A549 (cell line): ENCODE measurements around the gene ADAMTS4. TPM values are rescaled to one million over a fixed set of nuclear protein-coding genes. Genes with fewer than 3 reads are reported as not detected.

Experiments used
- ATAC-seq, 2 experiments: fragments of 200-7000 bp in 1 of 2; fragments of >200 bp in 1 of 2; cut with Nextera tagmentation in 1 of 2; cut with Tn5 transposase in 1 of 2; 3 replicates each; pipeline versions ENCODE4 v1.8.0 to v1.9.1; 2018 to 2020; ENCODE audit warnings: mild to moderate bottlenecking in 1 of 2, moderate library complexity in 1 of 2
- CTCF ChIA-PET: fragments of 300-600 bp; sonication (Branson Sonifier 250); formaldehyde crosslinking; extraction: SDS; loops from one replicate; lab custom pipeline; 2021; ENCODE audit warnings: antibody characterized with exemption, inconsistent platforms; lab: Yijun Ruan, JAX
- POLR2A ChIA-PET: fragments of 350-600 bp; formaldehyde crosslinking; extraction: SDS; loops from one replicate; lab custom pipeline; 2021; ENCODE audit warnings: antibody characterized with exemption, inconsistent platforms; lab: Yijun Ruan, JAX
- DNase-seq, 2 experiments: peaks; one replicate each; pipeline versions ENCODE4 v3.0.0 to v3.0.0-alpha.2; 2011 to 2016; ENCODE audit warnings: low read depth in 1 of 2, low spot score in 1 of 2
- FAIRE-seq: peaks from 2 replicates; lab custom pipeline; 2011; peaks lifted over from hg19 to GRCh38; lab: Jason Lieb, UNC
- H3K27ac ChIP-seq, 2 experiments: fragments of >200 bp; sonication (Bioruptor Twin); formaldehyde crosslinking; 3 replicates each; pipeline ENCODE4 v1.5.1; 2016 to 2017
- H3K4me1 ChIP-seq: fragments of >200 bp; sonication (Bioruptor Twin); formaldehyde crosslinking; 3 replicates; pipeline ENCODE4 v1.6.1; 2016
- H3K4me2 ChIP-seq: fragments of >200 bp; sonication (Bioruptor Twin); formaldehyde crosslinking; 3 replicates; pipeline ENCODE4 v1.6.1; 2016
- H3K4me3 ChIP-seq: fragments of >200 bp; sonication (Bioruptor Twin); formaldehyde crosslinking; 3 replicates; pipeline ENCODE4 v1.5.1; 2016
- H3K9me3 ChIP-seq: fragments of >200 bp; sonication (Bioruptor Twin); formaldehyde crosslinking; 3 replicates; pipeline ENCODE4 v1.6.1; 2016
- BCL3 ChIP-seq: fragments of >200 bp; sonication (Bioruptor Twin); formaldehyde crosslinking; IDR thresholded peaks from 3 replicates; pipeline ENCODE4 v1.6.1; 2016
- CBX2 ChIP-seq: fragments of 200-600 bp; sonication (generic); IDR thresholded peaks from 2 replicates; pipeline ENCODE4 v1.6.1; 2016; ENCODE audit warnings: low read depth, mild to moderate bottlenecking, borderline replicate concordance
- CBX8 ChIP-seq: fragments of 200-600 bp; sonication (generic); IDR thresholded peaks from 2 replicates; pipeline ENCODE4 v1.6.1; 2016
- CEBPB ChIP-seq, 2 experiments: fragments of >200 bp in 1 of 2; sonication (Bioruptor Twin) in 1 of 2; formaldehyde crosslinking in 1 of 2; IDR thresholded peaks; 2 replicates each; pipeline ENCODE4 v1.6.1; 2012 to 2016
- EHF ChIP-seq: fragments of 250-450 bp; sonication (Bioruptor Pico); IDR thresholded peaks from 2 replicates; pipeline ENCODE4 v1.5.0; 2020; ENCODE audit warnings: mild to moderate bottlenecking
- EHMT2 ChIP-seq: fragments of 200-600 bp; sonication (generic); IDR thresholded peaks from 2 replicates; pipeline ENCODE4 v1.6.1; 2016; ENCODE audit warnings: antibody characterized with exemption, low read depth, mild to moderate bottlenecking, moderate library complexity
- ELK1 ChIP-seq: fragments of 150-350 bp; IDR thresholded peaks from 2 replicates; pipeline ENCODE4 v1.6.1; 2014; ENCODE audit warnings: low read depth, mild to moderate bottlenecking, low read length
- EP300 ChIP-seq, 2 experiments: fragments of >200 bp; sonication (Bioruptor Twin); formaldehyde crosslinking; IDR thresholded peaks; 2 replicates in 1 of 2; 3 replicates in 1 of 2; pipeline ENCODE4 v1.6.1; 2016 to 2017
- HES2 ChIP-seq: fragments of >200 bp; sonication (Bioruptor Twin); formaldehyde crosslinking; IDR thresholded peaks from 2 replicates; pipeline ENCODE4 v1.6.1; 2016
- HEYL ChIP-seq: fragments of 250-450 bp; sonication (Bioruptor Pico); IDR thresholded peaks from 2 replicates; pipeline ENCODE4 v1.8.0; 2021; ENCODE audit warnings: mild to moderate bottlenecking, moderate library complexity
- JUN ChIP-seq, 2 experiments: fragments of >200 bp; sonication (Bioruptor Twin); formaldehyde crosslinking; IDR thresholded peaks; 2 replicates in 1 of 2; 3 replicates in 1 of 2; pipeline ENCODE4 v1.6.1; 2016 to 2017
- NR3C1 ChIP-seq: fragments of >200 bp; sonication (Bioruptor Twin); formaldehyde crosslinking; IDR thresholded peaks from 3 replicates; pipeline ENCODE4 v1.6.1; 2017
- PHF8 ChIP-seq: fragments of 200-600 bp; sonication (generic); IDR thresholded peaks from 2 replicates; pipeline ENCODE4 v1.6.1; 2016; ENCODE audit warnings: low read depth, mild to moderate bottlenecking, antibody characterized with exemption, moderate library complexity, borderline replicate concordance
- POLR2AphosphoS2 ChIP-seq: conservative IDR thresholded peaks from 2 replicates; pipeline ENCODE4 v1.6.1; 2012; ENCODE audit warnings: low read length, improper control_type of control experiment, inconsistent platforms
- RARB ChIP-seq: fragments of 250-450 bp; sonication (Bioruptor Pico); IDR thresholded peaks from 2 replicates; pipeline ENCODE4 v1.8.0; 2021; ENCODE audit warnings: mild to moderate bottlenecking, moderate library complexity
- RFX5 ChIP-seq: fragments of 450-650 bp; IDR thresholded peaks from 2 replicates; pipeline ENCODE4 v1.7.1; 2014; ENCODE audit warnings: antibody characterized with exemption, mild to moderate bottlenecking, moderate library complexity
- USF2 ChIP-seq: fragments of 450-650 bp; IDR thresholded peaks from 2 replicates; pipeline ENCODE4 v1.6.1; 2014; ENCODE audit warnings: antibody characterized with exemption
- ZC3H11A ChIP-seq: fragments of 450-650 bp; IDR thresholded peaks from 2 replicates; pipeline ENCODE4 v1.6.1; 2014; ENCODE audit warnings: antibody characterized with exemption, mild to moderate bottlenecking
- ZSCAN20 ChIP-seq: fragments of 250-450 bp; sonication (Bioruptor Pico); IDR thresholded peaks from 2 replicates; pipeline ENCODE4 v1.8.0; 2022; ENCODE audit warnings: mild to moderate bottlenecking, moderate library complexity
- WGBS: methylation state at CpG from one replicate; pipeline ENCODE4 v1.1.6; 2017; ENCODE audit errors: missing lambda C conversion rate; 5-methylcytosine and 5-hydroxymethylcytosine counted together
- polyA plus RNA-seq, 4 experiments: library from polyadenylated mRNA; depleted of rRNA in 3 of 4; stranded (reverse); fragments of >200 nt; fragmentation: RNase III in 1 of 4; extraction: RNeasy Plus Mini Kit Qiagen cat#74134 plus additional on column Dnase treatment in 1 of 4; gene quantifications; 2 replicates in 3 of 4; 3 replicates in 1 of 4; pipeline ENCODE4 v1.2.3, GENCODE V29; 2011 to 2017

Gene ADAMTS4
- polyA plus RNA-seq, 2 of the 4 experiments (the other 2 are of a cell fraction): not detected

GRCh38 chr1:161219078-161219892 is 20.4 kb upstream of the ADAMTS4 start:
- ATAC-seq (no peak), FAIRE-seq (no peak), DNase-seq (no peak)
- Histone ChIP-seq H3K9me3 (no peaks in the 10 kb centered on the region), H3K4me3 (no peak overlapping the region), H3K27ac (no peak overlapping the region), H3K4me1 (no peaks in the 10 kb centered on the region), H3K4me2 (no peak overlapping the region)
- POLR2A ChIA-PET: interaction anchor here (0.6 kb wide), 1 partner anchor 161 kb away, joined by 3 read pairs; no protein-coding TSS in a partner anchor
- CTCF ChIA-PET: interaction anchor here (0.9 to 20.1 kb wide), 7 partner anchors 10 to 165 kb away, joined by 3 to 319 read pairs (median 6); partner anchors contain the start of genes NDUFS2 and TOMM40L
- TF ChIP-seq HES2 (no peak), RARB (no peak), HEYL (no peak), EHMT2 (no peak), CBX2 (no peak), JUN (IDR thresholded peaks at IDR 0.05) (no peak), BCL3 (no peak), EHF (no peak), ELK1 (no peak), ZC3H11A (no peak), EP300 (IDR thresholded peaks at IDR 0.05) (no peak), ZSCAN20 (CRISPR knock-in tag) (no peak), POLR2AphosphoS2 (no peak)
- 59% methylated on average over 5 of the region's 5 CpGs for WGBS

- POLR2A ChIA-PET: interaction anchor here (0.6 kb wide), 1 partner anchor 162 kb away, joined by 3 read pairs; no protein-coding TSS in a partner anchor
- DNase-seq (no peak), FAIRE-seq (no peak), ATAC-seq (no peak)
- CTCF ChIA-PET: interaction anchor here (0.9 to 20.1 kb wide), 5 partner anchors 10 to 165 kb away, joined by 3 to 319 read pairs (median 66); partner anchors contain the start of genes NDUFS2 and TOMM40L
- Histone ChIP-seq H3K27ac (no peak overlapping the region), H3K4me2 (no peak overlapping the region), H3K4me1 (no peaks in the 10 kb centered on the region), H3K9me3 (no peaks in the 10 kb centered on the region), H3K4me3 (no peak overlapping the region)
- 68% methylated on average over 8 of the region's 8 CpGs for WGBS
- no peak for TF ChIP-seq CBX8
- TF ChIP-seq PHF8: no peak
- TF ChIP-seq EP300 (IDR thresholded peaks at IDR 0.05): no peak
- no peak for TF ChIP-seq USF2
- no peak for TF ChIP-seq CBX2
- no peak for TF ChIP-seq RFX5
- no peak for TF ChIP-seq CEBPB (IDR thresholded peaks at IDR 0.05)
- TF ChIP-seq NR3C1: no peak
Observed at GRCh38 chr1:161218301-161219077, 19.6 kb upstream of the ADAMTS4 start.
